WI38 (cell line): ENCODE measurements around the gene CCT7.

Experiments used
- H3K4me3 ChIP-seq: 2 replicates; pipeline ENCODE4 v1.5.1; 2011; ENCODE audit warnings: low read depth, mild to moderate bottlenecking, control low read depth, low read length
- CTCF ChIP-seq: IDR thresholded peaks from 2 replicates; pipeline ENCODE4 v1.5.1; 2012; ENCODE audit warnings: low read depth, mild to moderate bottlenecking, control low read depth, low read length

CCT7 gene

GRCh38 chr2:73239776-73240175 lies 5.7 kb downstream of the CCT7 start:
- no peak for TF ChIP-seq CTCF
- H3K4me3 ChIP-seq = no peak overlapping the region

GRCh38 chr2:73243884-73244570 lies 9.9 kb downstream of the CCT7 start:
- TF ChIP-seq CTCF = no peak
- H3K4me3 ChIP-seq = no peak overlapping the region

GRCh38 chr2:73244580-73244979 lies 10.5 kb downstream of the CCT7 start:
- TF ChIP-seq CTCF = no peak
- no peak overlapping the region for H3K4me3 ChIP-seq

- no peak for TF ChIP-seq CTCF
These were observed 12.7 kb downstream of the CCT7 start for GRCh38 chr2:73246850-73247249.

GRCh38 chr2:73249636-73250035 lies 15.5 kb downstream of the CCT7 start:
- TF ChIP-seq CTCF = no peak
- H3K4me3 ChIP-seq = no peak overlapping the region

More at GRCh38 chr2:73246850-73247249, 12.7 kb downstream of the CCT7 start:
- H3K4me3 ChIP-seq = no peak overlapping the region

GRCh38 chr2:73250872-73251846 lies 17.1 kb downstream of the CCT7 start:
- TF ChIP-seq CTCF = no peak

More at GRCh38 chr2:73250872-73251846, 17.1 kb downstream of the CCT7 start:
- no peak overlapping the region for H3K4me3 ChIP-seq
